ENCODE data around the gene COX8C. TPM values are rescaled to one million over a fixed set of nuclear protein-coding genes. Genes with fewer than 3 reads are reported as not detected.

The COX8C gene, protein sequence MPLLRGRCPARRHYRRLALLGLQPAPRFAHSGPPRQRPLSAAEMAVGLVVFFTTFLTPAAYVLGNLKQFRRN
- not detected for total RNA-seq

- POLR2A ChIA-PET, result no interaction called here
- CTCF ChIA-PET, result no interaction called here
Measured at GRCh38 chr14:93346926-93347721, at the start of gene COX8C. COX8C (plus strand) TSS chr14:93347182; CDS start chr14:93347269, 87 bp downstream.

DNA sequence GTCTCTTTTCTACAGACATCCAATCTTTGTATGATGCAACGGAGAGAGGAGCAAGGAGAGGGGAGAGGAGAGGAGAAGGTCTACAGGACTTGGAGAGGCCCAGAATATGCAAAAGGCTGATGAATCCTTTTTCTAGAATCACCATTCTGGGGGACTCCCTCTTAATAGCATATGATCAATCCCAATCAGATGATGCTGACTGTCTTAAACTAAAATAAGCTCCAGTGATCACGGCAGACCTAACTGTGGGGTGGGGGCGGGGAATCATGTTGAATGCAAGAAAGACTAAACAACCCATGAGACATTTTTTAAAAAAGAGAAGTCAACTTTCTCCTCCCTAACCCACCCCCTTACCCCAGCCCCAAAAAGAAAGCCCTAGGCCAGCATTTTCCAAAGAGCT lies 47.6 kb upstream of the COX8C start:
- ChIA-PET CTCF (no interaction called here), POLR2A (no interaction called here)

DNA sequence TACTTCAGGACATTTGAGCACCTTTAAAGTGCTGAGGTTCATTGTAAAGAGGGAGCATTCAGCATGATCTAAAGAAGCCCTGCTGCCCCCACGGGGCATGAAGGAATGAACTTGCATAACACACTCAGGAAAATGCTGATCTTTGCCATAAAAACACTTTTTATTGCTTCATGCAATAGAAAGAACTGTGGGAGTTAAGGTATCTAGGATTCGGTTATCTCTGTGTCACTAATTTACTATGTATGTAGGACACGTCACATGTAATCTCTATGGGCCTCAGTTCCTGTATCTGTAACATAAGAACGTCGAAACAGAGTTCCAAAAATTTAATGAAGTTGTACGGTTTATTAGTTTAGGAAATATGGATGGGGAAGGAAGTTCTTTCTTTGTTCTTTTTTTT lies 47.1 kb upstream of the COX8C start:
- ChIA-PET CTCF (no interaction called here), POLR2A (no interaction called here)

- CTCF ChIA-PET, result no interaction called here
- POLR2A ChIA-PET, result no interaction called here
Measured at GRCh38 chr14:93301821-93302447, 45.0 kb upstream of the COX8C start.

- ChIA-PET POLR2A (no interaction called here), CTCF (no interaction called here)
Measured at GRCh38 chr14:93302688-93303581, 44.0 kb upstream of the COX8C start.

DNA sequence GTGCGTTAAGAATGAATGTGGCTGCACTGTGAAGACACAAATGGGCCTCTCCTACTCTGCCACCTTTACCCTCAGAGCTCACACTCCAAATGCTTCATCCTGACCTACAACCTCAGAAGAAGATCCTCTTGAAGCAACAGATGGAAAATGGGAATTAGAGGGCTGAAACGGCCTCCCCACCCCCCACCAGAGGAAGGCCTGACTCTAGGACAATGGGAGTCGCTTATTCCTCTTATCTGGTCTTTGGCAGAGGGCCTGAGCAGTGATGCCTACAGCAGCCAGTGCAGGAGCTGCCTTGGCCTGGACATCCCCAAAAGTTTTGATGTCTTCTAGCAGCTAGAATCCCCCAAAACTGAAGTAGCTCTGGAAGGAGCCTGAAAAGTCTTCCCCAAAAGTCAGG lies 43.3 kb upstream of the COX8C start:
- ChIA-PET POLR2A (no interaction called here), CTCF (no interaction called here)

- CTCF ChIA-PET, result no interaction called here
- POLR2A ChIA-PET, result no interaction called here
Measured at GRCh38 chr14:93304771-93305170, 42.2 kb upstream of the COX8C start.

- ChIA-PET POLR2A (no interaction called here), CTCF (no interaction called here)
Measured at GRCh38 chr14:93305725-93306418, 41.1 kb upstream of the COX8C start.

DNA sequence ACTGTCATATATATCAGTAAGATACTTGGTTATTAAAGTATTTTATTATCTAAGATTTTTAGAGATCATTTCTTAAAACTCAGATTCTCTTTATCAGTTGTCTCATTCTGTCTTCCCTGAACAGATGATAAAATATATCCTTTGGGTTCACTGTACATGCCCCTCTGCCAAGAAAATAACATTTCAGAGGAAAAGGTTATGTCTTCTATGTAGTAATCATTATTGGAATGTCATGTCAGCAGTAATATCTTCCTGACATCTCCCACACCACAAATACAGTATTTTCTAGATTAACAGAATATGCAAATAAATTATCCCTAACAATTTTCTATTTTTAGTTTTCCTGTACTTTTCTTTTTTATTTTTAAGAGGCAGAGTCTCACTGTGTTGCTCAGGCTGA lies 40.2 kb upstream of the COX8C start:
- POLR2A ChIA-PET, result no interaction called here
- CTCF ChIA-PET, result no interaction called here

GRCh38 chr14:93308686-93309345 lies 38.2 kb upstream of the COX8C start:
- ChIA-PET CTCF (no interaction called here), POLR2A (no interaction called here)

DNA sequence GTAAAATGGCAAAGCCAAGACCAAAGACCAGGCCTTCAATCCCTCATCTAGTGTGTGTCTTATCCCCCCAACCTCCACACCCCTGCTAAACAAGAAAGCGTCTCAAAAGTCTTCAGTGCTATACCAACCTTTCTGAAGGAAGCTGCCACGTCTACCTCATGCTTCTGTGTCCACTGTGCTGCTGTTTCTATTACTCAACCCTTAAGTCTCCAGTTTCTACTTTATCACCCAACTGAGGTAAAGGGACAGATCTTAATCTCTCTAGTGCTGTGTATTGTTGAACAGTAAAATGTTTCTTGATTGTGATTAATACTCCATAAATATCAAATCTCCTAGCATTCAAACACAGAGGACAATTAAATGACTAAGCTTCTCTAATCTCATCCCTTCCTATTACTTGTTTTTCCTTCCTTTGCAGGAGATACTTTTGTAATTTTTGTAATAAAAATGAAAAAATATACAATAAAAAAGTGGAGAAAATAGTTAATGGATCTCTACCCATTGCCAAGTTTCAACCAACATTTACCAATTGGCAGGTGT lies 37.5 kb upstream of the COX8C start:
- ChIA-PET CTCF (no interaction called here), POLR2A (no interaction called here)

DNA sequence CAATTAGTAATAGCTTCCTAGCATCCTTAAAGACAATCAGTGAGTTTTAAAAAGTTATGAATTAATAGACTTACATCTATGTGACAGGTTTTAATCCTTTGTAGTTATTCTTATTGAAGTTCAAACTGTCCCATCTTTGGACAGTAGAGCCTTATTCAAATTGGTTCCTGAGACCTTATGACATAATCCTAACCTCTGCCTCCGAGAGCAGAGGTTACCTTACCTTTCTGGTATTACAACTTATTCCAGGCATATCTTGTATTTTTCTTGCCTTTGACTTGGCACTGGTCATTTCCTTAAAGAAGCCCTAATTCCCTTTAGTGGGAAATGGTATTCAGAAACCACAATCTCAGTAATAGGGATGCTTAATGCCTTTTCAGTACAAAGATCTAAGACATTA lies 35.9 kb upstream of the COX8C start:
- POLR2A ChIA-PET, result no interaction called here
- CTCF ChIA-PET, result no interaction called here

- ChIA-PET POLR2A (no interaction called here), CTCF (interaction anchor here (0.9 kb wide), 1 partner anchor 15 kb away, joined by 3 read pairs; no protein-coding TSS in a partner anchor)
Measured at GRCh38 chr14:93315575-93315974, 31.4 kb upstream of the COX8C start.

DNA sequence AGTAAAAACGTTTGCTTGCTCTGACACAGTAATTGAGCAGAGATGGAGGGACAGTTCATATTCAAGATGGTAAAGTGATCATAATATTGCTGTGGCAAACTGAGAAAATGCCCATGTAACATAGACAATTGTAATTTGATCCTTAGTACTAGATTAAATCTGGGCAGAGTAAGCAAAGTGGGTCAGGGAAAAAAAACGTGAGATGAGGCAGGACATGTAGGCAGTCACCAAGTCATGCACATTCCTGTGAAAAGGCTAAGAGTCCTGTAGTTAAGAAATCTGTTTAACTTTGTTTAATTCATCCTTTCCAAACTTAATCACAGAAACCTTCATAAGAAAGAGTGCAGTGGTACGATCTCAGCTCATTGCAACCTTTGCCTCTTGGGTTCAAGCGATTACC lies 30.3 kb upstream of the COX8C start:
- CTCF ChIA-PET, result interaction anchor here (0.9 kb wide), 2 partner anchors 16 to 18 kb away, joined by 3 read pairs; no protein-coding TSS in a partner anchor
- POLR2A ChIA-PET, result no interaction called here

GRCh38 chr14:93317210-93317874 lies 29.6 kb upstream of the COX8C start:
- ChIA-PET CTCF (interaction anchor here (0.9 kb wide), 1 partner anchor 19 kb away, joined by 3 read pairs; no protein-coding TSS in a partner anchor), POLR2A (no interaction called here)

DNA sequence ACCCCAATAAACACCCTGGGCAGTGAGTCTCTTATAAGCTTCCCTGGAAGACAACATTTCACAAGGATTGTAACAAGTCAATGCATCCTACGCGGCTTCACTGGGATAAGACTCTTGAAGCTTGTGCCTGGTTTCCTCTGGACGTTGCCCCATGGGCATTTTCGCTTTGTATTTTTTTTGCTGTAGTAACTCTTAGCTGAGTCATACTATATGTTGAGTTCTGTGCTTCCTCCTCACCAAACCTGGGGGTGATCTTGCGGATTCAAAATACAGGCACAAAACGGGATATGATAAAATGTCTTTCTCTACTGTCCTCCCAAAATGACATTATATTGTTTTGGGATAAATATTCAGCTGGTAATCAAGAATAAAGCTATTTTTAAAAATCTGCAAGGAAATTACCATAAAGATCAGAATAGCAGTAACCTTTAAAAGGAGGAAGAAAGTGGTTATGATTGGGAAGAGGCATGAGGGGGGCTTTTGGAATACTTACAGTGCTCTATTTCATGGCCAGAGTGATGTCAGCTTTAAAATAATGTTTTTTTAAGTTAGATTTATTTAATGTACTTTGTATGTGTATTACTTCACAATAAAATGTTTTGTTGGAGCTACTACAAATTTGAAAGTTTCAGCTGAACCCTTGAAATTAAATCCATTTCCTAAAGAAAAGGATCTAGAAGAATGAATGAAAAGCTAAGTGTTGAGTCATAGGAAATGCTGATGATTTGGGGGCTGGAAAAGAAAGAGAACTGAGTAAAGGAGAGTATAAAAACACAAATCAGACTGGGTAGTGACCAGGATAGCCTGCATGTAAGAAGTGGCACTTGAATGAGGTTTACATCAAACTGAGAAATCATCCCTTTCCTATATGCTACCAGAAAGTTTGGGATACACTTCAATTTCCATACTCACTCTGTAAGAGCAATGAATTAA lies 28.8 kb upstream of the COX8C start:
- ChIA-PET CTCF (no interaction called here), POLR2A (no interaction called here)

GRCh38 chr14:93318927-93319326 lies 28.1 kb upstream of the COX8C start:
- ChIA-PET POLR2A (no interaction called here), CTCF (no interaction called here)

- CTCF ChIA-PET, result no interaction called here
- POLR2A ChIA-PET, result no interaction called here
Measured at GRCh38 chr14:93319494-93319893, 27.5 kb upstream of the COX8C start.
